Measurements from ENCODE around the gene SERP2.

The SERP2 gene

DNA sequence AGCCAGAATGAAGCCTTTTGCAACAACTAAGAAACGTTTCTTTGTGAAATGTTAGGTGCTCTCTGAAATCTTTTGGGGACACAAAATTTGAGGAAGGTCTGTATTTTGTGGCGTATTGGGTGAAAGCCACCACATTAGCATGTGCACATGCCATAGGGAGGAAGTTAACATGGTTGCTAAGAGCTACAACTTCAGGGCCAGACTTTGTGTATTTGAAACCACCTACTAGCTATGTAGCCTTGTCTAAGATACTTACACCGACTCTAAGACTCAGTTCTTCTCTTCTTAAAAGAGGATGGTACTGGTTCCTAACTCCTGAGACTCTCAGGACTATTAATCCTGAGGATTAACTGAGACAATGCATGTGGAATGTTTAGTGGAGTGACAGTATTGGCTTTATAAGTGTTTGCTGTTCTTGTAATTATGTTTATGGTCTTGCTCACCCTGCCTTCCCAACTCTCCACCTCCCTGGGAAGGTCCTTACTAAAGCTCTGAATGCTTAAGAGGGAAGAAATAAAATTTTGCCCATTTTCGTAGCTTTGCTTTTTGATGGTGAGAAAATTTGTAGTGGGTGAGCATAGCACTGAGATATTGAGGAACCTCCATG, 15.5 kb downstream of the SERP2 start:
- FAIRE-seq: no peak

DNA sequence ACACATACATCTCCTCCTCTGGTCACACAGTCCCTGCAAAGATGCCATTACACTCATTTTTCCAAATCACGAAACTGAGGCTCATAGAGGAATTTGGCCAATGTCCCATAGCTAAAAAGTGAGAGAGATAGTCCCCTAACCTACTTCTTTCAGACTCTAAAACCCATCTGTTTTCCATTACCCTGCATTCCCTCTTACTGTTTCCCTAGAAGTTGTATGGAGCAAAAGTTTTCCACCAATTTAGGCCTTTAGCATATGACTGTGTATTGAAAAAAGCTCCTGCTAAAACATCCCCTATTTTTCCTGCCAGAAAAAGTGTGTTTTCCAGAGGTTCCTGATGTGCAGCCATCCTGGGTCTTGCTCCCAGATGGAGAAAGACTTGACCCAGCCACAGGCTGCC, 16.3 kb downstream of the SERP2 start:
- no peak for FAIRE-seq

DNA sequence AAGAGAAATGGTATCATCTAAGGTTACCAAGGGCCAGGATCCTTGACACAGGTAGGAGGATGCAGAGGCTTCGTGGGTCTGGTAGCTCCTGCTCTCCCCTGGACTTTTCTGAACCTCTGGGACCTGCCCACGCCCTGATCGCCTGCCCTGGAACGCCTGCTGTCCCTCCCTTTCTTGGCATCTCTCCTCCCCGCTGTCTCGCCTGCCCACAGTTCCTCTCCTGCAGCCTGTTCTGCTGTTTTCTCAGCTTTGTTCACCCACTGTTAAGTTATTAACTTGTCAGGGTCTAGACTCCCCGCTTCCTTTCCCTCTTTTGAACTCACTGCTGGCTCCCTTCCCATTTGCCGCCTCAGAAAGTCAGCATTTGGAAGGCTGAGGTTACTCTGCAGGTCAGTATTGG, 19.8 kb downstream of the SERP2 start:
- FAIRE-seq: no peak

DNA sequence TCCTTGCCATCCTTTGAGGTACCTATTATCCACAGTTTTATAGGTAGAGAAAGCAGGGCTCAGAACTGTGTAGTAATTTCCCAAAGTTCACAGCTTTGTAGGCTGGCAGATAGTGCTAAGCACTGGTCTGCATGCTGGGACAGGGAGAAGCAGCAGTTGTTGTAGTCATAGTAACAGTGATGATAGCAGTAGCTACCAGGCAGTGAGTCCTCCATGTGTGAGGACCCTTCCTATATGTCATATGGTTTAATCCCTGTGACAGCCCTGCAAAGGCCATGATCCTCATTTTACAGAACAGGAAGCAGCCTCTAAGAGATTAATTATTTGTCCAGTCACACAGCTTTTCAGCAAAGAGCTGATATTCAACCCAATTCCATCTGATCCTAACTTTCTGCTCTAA, 21.0 kb downstream of the SERP2 start:
- FAIRE-seq: no peak

DNA sequence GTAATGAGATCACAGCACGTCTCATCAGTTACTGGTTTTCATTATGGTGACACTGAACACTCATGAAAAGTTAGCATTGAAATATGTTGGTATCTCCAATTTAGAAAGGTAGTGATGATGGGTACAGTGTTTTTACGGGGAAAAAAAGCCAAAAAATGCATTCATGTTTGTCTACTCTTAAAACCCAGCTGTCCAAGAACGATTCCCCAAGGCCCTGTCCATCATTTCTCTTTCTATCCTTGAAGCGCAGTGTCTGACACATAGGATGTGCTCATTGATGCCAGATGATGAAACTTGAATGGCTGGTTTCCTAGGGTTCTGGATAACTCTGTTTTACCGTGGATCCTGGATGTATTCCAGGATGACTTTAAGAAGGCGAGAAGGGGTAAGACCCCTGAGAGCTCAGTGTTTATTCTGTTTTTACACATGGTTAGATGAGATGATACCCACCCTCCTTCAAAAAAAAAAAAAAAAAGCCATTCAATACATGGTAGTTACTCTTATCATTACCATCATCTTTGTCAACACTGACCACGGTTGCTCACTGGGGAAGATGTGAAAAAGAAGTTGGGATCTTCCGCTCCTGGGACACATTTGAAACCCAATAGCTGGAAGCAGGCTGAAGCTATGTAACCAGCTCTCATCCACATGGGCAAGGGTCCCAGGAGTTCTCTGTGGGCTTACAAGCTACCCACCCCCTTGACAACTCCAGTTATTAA, 22.5 kb downstream of the SERP2 start:
- no peak for FAIRE-seq

DNA sequence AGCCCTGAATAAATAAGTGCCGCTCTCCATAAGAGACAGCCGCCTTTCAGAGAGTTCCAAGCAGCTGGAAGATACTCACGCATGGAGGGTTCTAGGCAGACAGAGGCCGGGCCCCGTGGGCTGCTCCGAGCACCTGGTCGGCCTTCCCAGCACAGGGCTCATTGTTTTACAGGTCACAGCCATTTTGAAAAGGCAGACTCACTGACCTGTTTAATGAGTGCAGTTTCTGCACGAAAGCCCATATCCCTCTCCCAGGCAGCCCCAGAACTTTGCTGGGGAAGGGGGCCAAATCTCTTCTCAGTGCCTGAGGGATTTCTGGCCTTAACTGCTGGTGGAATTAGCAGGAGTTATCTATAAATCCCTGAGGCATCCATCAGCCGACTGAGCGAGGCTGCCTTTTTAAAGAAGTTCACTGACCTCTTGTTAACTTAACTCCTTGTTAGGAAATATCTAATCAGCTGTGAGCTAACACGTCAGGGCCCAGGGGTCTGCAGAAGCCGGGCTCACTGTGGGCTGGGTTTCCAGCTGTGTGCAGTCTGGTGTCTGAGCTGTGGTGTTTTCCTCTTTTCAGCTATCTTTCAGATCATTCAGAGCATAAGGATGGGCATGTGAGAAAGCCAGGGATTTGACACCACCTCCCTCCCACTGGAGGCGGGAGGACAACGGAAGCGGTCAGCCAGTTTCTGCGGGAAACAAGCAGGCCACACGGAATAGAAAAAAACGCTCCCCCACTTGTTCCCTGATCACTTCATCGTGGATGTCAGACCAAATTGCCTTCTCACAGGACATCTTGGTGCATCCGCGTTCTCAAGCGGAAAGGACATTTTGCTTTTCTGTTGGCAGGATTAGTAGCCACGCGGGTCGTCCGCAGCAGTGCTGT, 23.3 kb downstream of the SERP2 start:
- no peak for FAIRE-seq

DNA sequence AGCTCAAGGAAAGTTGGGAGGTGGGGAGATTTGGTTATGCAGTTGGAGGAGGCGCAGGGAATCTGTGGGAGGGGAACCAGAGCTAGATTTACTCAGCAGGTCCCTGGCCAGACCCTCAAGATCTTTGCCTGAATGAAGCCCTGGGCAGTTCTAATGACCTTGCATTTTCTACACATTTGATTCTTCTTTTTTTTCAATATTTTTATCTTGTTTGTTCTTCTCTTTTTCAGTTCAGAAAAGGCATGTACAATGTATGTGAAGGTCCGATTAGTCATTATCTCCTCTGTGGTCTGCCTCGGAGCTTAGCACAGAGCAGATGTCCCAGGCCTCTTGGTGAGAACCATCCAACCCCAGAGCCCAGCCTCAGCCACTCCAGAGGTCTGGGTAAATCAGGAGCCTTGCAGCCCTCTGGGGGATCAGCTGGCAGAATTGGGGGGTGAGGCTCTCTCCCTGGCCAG, 24.2 kb downstream of the SERP2 start:
- no peak for FAIRE-seq

DNA sequence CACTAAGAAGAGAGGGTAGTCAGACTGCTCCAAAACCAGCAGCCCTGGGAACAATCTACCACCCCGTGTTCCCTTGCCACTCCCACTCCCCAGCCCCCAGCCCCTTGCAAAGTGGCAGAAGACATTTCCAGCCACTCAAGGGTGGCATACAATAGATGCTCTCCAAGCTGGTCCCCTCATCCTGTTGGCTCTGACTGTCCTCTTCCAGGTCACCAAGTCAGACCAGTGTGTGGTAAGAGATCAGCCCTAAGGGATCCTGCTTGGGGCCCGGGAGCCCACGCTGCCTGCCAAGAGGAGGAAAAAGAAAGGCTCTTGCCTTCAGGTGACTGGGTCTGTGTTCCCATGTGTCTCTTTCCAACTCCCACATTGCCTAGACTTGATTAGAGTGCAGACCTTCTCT, 25.0 kb downstream of the SERP2 start:
- FAIRE-seq: no peak

DNA sequence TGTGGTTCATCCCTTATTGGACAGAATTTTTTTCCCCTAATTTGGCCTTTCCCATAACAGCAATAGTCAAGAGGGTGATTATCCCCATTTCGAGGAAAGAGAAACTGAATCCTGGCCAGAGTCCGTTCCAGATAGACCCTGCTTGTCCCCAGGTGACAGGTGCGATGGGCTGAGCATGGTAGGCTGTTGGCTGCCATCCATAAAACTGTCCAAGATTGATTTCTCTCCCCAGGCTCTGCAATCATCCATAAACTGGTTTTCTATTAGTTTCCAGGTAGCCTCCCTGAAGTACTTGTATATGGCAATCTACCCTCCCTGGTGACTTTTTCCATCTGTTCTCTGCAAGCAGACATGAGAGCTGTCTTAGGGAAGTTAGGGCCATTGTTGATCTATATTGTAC, 25.4 kb downstream of the SERP2 start:
- FAIRE-seq: no peak

DNA sequence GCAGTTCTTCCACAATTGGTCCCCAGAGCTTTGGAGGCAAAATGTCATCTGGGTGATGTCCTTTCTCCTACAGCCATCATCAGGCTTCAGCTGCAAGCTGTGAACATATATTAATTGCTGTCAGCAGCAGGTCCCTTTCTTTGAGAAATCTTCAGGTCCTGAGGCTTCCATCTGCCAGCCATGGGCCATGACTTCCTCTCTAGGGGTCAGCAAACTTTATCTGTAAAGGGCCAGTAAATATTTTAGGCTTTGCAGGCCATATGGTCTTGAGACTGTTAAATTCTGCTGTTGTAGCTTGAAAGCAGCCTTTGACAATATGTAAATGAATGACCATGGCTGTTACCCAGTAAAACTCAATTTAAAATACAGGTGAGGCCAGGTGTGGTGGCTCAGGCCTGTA, 27.1 kb downstream of the SERP2 start:
- FAIRE-seq: no peak

DNA sequence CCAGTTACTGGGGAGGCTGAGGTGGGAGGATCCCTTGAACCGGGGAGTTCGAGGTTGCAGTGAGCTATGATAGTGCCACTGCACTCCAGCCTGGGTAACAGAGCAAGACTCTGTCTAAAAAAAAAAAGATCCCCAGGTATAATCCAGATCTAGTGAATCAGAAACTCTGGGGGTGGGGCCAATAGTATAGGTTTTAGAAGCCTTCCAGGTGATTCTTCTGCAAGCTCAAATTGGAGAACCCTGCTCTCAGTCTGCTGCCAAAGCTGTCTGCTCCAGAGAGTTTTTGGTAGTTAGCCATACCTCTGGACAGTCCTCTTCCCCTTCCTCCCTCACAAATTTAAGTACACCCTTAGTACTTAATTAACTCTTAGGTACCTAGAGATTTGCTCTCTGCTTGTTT, 28.0 kb downstream of the SERP2 start:
- FAIRE-seq: no peak

DNA sequence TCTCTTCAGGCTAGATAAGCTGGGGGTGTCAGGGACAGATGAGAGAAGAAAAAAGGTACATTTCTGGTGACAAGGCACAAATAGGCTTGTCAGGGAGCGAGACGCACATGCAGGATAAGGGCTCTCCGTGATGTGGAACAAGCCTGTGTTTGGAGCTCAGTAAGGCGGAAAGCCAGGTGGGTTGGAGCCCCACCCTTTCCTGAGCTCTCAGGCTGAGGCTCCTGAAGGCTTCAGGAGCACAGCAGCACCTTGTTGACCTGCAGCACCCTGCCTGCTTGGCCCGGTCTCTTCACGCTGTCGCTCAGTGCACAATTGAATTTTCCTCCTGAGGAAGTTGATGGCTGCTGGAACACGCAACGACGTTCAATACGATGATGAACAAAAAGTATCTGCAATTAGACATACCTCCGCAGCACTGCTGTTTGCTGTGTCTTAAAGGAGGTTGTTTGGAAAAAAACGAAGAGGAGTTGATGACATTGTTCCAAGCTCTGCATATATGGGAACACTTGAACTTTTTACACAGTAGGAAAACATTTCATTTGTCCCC, 29.3 kb downstream of the SERP2 start:
- FAIRE-seq: no peak

DNA sequence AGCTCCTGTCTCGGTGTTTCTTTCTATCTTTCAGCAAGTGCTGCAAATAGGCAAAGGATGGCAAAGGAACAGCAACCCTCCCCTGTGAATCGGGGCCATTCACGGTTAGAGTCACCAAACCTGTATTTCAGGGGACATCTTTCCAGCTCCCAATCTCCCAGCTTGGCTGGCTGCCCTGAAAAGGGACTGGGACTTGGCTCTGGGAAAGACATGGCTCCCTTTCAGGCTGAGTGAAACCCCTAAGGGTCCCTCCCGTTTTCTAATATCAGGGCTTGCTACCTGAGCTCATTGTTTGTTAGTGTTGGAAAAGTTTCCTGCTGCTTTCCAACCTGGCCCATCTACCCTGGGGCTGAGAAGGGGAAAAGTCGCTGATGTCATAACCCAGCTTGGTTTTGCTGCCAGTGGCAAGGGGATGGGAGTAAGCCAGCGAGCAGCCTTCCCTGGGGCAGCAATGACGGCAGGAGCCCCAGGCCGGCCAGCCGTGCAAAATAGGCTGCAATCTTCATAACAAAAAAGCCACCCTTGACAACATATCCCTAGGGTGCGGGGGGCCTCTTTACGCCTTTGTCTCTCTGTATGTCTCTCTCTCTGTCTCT, 29.9 kb downstream of the SERP2 start:
- no peak for FAIRE-seq

DNA sequence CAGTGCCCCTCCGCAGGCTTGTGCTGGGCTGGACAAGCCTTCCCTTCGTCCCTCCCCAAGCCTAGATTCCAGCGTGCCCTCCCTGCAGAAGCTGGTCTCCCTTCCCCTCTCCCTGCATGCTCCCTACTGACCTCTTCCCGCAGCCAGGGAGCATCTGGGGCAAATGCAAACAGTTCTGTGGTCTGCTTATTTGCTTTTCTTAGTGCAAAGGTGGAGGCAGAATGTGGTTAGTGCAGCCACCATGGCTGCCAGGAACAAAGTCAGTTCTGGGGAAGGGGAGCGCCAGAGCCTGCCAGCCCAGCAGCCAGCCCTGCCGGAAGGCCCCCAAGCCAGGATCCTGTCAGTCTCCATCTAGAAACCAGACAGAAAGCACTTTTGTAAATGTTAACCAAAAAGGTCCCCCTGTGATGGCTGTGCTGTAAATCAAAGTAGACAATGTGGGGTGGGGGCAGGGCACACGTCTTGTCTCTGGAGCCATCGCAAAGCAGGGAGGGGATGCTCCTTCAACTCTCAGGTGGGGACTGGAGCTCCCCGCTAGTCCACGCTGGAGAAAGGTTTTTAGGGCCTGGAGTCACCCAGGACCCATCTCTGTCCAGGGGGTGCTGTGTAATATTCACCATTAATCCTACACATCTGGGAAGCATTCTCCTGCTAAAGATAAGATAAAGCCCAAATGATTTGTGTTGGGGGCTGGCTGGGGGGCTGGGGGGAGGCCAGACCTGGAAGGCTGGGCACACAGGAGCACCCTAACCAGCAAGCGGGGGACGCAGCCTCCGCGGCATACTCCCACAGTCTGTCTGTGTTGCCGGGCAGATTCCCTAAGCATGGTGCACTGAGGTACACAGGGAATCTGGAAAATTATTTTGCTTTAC, 30.9 kb downstream of the SERP2 start:
- FAIRE-seq: no peak

DNA sequence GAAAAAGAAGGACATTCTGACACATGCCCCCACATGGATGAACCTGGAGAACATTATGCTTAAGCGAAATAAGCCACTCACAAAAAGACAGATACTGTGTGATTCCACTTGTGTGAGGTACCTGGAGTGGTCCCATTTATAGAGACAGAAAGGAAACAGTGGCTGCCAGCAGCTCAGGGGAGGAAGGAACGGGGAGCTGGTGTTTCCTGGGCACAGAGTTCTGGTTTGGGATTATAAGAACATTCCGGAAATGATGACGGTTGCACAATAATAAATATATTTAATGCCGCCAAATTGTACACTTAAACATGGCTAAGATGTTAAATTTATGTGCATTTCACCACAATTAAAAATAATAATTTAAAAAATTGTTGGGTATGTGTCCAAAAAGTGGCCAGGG, 33.0 kb downstream of the SERP2 start:
- FAIRE-seq: no peak

DNA sequence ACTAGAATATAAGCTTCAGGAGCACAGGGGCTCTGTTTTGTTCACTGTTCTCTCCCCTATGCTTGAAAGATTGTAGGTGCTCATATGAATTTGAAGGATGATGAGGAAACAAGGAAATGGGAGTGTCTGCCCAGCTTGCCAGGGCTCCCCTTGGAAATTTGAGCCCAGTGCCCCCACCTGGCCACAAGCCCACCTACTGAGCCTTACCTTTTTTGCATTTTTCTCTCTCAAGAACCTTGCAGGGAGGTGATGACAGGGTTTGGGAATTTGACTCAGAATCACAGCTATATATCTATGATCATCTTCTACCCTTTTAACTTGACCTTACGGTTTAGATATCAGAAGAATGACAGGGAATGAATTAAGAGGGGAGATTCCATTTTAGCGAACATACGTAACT, 33.8 kb downstream of the SERP2 start:
- FAIRE-seq: no peak

DNA sequence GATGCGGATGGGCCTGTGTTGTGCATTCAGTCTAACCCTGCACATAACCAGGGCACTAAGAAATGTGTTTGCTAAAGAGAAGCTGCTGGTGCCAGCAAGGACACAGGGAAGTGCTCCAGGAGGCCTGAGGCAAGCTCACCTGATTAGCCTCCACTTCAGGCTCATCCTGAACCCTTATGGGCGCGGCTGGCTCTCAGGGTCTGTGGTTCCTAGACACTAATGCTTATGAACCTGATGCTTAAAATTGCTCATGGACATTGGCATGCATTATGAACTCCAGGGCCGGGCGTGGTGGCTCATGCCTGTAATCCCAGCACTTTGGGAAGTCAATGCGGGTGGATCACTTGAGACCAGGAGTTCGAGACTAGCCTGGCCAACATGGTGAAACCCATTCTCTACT, 34.3 kb downstream of the SERP2 start:
- FAIRE-seq: no peak

DNA sequence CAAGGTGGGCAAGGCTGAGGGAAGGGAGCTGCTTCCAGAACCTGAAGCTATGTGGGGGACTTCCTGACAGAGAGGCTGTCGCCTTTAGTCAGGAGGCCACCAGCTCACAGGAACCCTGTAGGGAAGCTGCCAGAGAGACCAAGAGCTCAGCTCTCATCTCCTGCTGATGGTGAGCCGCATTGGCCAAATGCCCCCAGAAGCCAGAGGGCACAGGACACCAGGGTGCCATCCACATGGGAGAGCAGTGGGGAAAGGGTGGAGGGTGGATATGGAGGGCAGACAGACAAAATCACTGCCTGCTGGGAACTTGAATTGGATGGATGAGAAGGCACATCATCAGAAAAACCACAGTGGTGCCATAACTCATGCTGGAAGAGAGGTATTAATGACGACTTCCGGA, 36.0 kb downstream of the SERP2 start:
- FAIRE-seq: no peak

DNA sequence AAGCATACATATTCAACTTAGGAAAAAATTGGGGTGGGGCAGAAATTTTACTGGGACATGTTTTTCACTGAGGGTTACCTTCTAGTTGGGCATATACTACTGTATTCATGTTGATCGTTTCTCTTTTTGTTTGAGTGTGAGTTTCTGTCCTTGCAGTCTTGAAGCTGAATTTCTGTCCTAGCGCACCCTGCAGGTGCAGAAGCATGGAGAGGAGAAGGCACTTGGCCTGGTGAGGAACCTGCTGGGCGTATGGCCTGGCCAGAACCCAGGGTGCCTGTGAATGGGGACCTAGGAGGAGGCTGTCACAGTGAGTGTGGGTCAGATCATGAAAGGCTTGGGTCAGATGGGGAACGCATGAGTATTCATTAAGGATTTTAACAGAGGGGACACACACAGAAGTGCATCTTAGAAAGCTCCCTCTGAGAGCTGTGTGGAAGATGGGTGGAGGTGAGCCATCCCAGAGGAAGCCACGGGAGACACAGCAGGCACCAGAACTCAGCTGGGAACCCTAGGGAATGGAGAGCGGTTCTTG, 36.8 kb downstream of the SERP2 start:
- FAIRE-seq: no peak

DNA sequence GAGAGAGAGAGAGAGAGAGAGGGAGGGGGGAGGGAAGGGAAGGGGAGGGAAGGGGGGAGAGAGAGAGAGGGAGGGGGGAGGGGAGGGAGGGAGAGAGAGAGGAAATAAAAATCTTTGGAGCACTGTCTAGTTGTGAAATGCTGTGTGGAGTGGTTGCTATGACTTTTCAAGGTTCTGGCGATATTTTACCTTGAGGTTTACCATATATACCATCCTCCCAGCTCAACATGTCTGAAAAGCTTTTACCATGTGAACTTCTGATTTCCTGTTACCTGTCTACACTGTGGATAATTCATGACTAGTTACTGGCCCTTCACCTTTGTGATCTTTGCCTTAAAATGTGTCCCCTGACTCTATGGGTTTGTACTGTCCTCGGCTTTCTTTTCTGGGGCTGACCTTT, 38.2 kb downstream of the SERP2 start:
- FAIRE-seq: no peak

DNA sequence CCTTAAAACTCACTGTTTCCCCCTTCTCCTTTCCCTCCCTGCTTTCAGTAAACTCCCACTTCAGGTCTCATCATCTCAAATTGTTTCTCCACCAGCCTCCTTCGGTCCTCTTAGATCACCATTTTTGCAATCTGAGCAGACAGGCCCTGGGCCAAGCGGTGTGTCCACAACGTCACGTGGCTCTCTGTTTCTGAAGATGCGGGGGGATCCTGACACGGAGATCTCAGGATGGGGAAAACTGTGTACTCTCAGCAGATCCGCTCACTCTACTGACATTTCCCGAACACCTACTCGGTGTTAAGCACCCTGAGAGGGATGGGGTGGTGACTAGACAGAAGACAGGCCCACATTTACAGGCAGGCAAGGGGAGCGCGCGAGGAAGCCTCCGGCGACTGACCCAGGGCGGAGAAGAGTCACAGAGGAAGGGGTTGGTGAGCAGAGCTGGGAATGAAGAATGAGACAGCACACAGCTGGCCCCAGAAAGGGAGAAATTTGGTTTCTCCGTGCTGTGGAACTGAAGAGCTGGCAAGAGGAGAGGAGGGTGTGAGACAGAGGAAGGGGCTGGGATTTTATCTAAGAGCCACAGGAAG, 38.8 kb downstream of the SERP2 start:
- no peak for FAIRE-seq

DNA sequence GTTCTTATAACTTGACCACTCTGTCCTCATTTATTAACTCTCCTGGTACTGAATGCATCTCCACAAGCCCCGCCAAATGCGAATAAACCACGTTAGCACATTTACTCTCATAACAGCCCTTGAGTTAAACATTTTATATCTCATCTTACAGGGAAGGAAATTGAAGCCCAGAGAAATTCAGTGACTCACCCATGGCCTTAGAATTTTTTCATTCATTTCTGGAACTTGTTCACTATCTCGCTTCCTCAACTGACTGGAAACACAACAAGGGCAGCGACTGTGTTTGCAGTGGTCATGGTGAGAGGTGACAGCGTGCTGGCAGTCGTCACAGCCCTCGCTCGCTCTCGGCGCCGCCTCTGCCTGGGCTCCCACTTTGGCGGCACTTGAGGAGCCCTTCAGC, 39.5 kb downstream of the SERP2 start:
- no peak for FAIRE-seq
